HG03342 (cell line): ENCODE measurements around the gene EEFSEC.

ENCODE experiments used
- ATAC-seq: cut with Tn5 transposase; IDR thresholded peaks from one replicate; pipeline ENCODE4 v1.9.1; 2021; ENCODE audit warnings: mild to moderate bottlenecking, moderate library complexity; ENCODE audit not compliant: unreplicated experiment

The EEFSEC gene

DNA sequence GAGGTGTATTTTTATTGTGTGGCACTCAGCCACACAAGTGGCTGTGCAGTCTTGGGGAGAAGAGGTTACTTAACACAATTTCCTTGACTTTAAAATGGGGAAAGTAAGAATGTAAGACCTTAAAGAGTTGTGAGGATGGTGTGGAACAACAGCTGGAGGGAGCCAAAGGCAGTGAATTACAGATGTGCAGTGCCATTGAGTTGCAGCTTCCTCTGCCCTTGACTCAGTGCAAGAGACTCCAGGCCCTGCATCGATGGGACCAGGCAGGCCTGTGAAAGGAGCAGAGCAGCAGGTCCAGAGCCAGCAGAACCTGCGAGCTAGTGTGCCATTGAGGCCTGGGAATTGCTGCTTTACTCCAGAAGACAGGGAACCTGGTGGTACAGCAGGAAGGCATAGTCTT is 27.2 kb downstream of the EEFSEC start:
- no peak for ATAC-seq

GRCh38 chr3:128180913-128181312 is 27.6 kb downstream of the EEFSEC start:
- no peak for ATAC-seq

DNA sequence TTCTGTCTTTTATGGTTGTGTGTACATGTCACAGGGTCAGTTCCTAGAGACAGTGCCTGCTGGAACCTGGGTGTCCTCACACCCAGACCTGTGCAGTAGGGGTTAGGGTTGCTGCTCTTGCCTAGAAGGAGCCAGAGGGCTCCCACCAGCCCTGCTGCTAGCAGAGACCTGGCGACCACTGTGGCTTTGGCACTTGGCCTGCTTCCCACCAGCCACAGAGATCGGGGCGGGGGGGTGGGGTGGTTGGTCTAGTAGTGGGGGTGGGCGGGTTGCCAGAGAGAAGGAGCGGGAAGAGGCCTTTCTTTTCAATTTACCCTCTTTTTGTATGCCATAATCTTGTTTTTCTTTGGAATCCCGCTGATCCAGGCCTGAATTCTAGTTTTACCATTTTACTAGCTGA is 29.4 kb downstream of the EEFSEC start:
- no peak for ATAC-seq

DNA sequence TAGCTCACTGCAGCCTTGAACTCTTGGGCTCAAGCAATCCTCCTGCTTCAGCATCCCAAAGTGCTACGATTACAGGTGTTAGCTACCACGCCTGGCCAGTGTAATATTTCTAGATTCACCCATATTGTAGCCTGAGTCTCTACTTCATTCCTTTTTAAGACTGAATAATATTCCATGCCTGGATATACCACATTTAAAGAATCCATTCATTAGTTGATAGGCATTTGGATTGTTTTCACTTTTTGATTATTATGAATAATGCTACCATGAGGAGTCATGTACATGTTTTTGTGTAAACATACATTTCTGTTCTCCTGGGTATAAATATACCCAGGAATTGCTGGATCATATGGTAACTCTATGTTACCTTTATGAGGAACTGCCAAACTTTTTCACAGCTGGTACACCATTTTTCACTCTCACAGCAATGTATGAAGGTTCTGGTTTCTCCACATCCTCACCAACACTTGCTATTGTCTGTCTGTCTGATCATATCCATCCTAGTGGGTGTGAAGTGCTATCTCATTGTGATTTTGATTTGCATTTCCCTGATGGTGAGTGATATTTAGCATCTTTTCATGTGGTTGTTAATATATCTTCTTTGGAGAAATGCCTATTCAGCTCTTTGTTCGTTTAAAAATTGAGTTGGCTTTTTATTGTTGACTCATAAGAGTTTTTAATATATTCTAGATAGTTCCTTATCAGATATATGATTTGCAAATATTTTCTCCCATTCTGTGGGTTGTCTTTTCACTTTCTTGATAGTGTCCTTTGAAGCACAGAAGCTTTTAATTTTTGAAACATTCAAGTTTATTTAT is 32.6 kb downstream of the EEFSEC start:
- no peak for ATAC-seq

- no peak for ATAC-seq
Measured at GRCh38 chr3:128187495-128187894, 34.2 kb downstream of the EEFSEC start.

- ATAC-seq: no peak
Measured at GRCh38 chr3:128188326-128188725, 35.0 kb downstream of the EEFSEC start.

GRCh38 chr3:128188956-128189355 is 35.7 kb downstream of the EEFSEC start:
- no peak for ATAC-seq

DNA sequence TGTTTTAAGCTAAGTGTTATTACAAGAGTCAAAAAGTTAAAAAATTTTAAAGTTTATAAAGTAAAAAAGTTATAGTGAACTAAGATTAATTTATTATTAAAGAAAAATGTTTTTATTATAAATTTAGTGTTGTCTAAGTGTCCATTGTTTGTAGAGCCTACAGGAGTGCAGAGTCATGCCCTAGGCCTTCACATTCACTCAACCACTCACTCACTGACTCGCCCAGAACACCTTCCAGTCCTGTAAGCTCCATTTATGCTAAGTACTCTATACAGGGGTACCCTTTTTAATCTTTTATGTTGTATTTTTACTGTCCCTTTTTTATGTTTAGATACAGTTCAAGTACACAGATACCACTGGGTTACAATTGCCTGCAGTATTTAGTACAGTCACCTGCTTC is 37.2 kb downstream of the EEFSEC start:
- no peak for ATAC-seq

GRCh38 chr3:128192131-128192530 is 38.9 kb downstream of the EEFSEC start:
- ATAC-seq: no peak

DNA sequence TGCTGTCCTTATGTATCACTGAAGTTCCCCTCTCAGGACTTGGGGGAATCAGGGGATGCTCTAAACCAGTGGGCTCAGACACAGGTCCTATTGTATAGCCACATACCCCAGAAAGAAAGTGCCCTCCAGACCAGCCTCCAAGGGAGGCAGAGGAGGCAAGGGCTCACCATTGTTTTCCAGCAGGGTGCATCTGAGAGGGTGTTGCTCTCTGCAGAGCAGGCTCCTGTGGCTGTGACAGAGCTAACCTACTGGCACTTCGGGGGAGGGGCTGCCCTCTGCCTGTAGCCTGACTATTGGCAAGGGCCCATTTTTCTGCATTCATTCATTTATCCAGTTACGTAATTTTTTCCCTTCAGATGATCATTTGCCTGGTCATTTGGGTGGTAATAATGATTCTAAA is 39.9 kb downstream of the EEFSEC start:
- no peak for ATAC-seq

- no peak for ATAC-seq
Measured at GRCh38 chr3:128194843-128195242, 41.6 kb downstream of the EEFSEC start.

GRCh38 chr3:128195369-128195768 is 42.1 kb downstream of the EEFSEC start:
- ATAC-seq: no peak

- no peak for ATAC-seq
Measured at GRCh38 chr3:128195802-128196201, 42.5 kb downstream of the EEFSEC start.

DNA sequence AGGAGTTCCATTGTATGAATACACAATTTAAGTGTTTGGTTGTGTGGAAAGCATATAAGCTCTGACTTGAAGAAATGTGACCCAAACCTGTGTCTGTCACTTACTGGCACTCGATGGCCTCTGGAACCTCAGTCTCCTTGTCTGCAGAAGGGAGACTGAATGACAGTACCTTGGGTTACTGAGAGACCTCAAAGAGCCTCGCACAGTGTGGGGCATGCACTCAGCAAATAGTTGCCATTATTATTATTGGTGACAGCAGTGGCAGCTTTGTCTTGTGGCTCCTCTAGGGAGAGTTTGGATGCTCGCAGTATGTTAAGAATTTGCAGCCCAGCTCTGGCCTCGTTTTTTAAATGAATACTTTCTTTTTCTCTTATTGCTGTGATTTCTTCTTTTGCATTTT is 43.4 kb downstream of the EEFSEC start:
- ATAC-seq: no peak

GRCh38 chr3:128197855-128198254 is 44.6 kb downstream of the EEFSEC start:
- ATAC-seq: no peak

DNA sequence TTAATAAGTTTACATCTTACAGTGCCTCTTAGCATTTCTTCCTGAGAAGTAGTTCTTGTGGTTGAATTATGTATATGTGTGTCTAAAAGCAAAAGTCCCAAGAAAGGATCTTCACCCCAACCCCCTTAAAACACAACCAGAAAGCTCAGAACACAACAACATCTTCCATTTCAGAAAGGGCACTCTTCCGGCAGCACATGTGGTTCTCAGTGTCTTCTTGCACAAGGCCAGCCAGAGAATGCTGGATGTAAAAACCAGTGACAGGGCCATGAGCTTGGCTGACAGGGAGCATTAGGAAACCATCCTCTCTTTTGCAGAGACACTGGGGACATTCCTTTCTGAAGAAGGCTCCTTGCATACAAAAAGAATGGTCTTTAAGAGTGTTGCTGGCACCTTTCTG is 45.0 kb downstream of the EEFSEC start:
- no peak for ATAC-seq

DNA sequence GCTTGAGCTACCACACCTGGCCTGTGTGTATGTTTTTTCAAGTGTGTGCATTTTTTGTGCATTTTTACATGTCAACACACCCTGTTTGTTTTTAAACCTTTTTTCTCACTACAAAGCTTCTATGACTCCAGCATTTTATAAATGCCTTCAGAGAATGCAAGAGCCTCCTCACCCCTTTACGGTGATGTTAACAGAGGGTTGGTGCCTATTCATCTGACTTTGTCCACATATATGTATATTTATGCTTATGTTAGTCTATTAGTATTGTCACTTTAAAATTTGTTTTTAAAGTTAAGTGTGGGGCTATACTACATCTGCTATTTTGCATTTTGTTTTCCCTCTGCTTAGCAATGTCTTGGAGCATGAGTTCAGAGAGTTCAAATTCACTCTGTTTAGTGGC is 45.8 kb downstream of the EEFSEC start:
- ATAC-seq: no peak

DNA sequence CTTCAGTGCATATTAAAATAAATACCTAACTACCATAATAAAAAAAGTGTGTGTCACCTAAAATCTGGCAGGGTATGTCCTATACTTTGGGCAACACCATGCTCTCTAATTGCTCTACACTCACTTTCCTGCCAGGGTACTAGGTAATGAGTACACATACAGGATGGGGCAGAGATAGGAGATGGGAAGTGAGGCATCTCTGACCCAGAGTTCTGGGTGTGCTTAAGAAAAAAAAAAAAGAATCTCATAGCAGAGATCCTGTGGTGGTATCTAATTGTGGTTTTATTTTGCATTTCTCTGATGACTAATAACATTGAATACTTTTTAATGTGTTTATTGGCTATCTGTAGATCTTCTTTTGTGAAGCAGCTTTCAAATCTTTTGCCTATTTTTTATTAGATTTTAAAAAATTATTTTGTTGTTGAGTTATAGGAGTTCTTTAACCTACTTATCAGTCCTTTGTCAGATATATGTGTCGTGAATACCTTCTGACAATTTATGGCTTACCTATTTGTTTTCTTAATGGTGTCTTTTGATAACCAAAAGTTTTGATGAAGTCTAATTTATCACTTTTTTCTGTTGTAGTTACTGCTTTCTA is 48.0 kb downstream of the EEFSEC start:
- ATAC-seq: no peak

- ATAC-seq: no peak
Measured at GRCh38 chr3:128203169-128203568, 49.9 kb downstream of the EEFSEC start.

DNA sequence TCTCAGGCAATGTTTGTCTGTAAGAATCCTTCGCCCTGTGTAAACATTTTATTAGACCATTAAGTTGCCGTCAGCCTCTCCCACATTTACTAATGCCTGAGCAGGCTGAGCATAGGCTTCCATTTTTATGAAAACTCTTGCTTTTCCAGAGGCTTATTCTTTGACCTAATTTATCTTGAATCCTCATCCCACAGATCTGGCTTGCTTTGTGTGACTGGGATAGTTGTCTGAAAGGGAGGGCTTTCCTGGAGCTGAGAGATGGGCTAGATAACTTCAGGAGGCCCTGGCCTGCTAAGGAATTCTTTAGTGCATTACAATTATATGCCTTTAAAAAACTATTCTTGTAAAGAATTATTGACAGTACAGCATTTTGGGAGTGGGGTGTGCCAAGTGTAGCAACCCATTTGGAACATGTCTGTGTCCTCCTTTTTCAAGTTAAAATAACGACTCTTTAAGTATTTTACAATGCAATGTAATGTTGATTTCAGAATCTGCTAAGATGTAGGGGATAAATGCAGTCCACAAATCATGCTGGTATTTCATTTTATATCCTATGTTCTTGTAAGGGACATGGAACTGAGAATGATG is 52.4 kb downstream of the EEFSEC start:
- no peak for ATAC-seq

DNA sequence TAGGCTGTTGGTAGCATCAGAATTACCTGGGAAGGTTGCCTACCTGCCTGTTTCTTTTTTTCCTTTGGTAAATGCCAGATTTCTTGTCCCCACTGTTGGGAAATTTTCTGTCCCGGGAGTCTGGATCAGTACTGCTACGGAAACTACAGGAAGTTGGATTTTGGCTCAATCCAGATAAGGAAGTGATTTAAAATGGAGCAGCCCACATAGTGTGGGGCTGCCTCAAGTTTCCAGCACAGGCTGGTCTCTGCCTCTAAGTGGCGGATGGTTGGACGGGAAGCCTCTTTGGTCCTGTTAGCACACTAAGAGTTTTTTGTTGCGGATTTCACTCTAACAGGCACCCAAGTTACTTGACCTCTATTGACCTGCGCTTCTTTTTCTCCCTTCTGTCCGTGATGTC is 54.7 kb downstream of the EEFSEC start:
- no peak for ATAC-seq

GRCh38 chr3:128210711-128211110 is 57.4 kb downstream of the EEFSEC start:
- ATAC-seq: no peak
